Stimulated activated naive CD4-positive, alpha-beta T cell treated with Interleukin-2 at 50 U/mL for 16 hours (primary cell): ENCODE results near the gene SIGLEC9.

Source experiments
- DNase-seq: peaks from one replicate; lab custom pipeline; 2025; lab: John Stamatoyannopoulos, UW

The SIGLEC9 gene

DNA sequence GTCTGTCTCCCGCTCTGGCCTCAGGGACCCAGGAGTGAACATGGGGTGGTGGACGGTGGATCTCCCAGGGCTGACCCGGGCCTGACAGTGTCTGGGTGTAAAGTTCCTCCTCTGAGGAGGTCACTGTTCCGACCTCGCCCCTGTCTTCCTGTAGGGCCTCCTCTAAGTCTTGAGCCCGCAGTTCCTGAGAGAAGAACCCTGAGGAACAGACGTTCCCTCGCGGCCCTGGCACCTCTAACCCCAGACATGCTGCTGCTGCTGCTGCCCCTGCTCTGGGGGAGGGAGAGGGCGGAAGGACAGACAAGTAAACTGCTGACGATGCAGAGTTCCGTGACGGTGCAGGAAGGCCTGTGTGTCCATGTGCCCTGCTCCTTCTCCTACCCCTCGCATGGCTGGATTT lies at the start of gene SIGLEC9:
Gene SIGLEC9, plus strand, starts transcription at position 178 of the 400 bp plus-strand sequence. Its CDS starts 69 bp downstream, at position 247.
- no peak for DNase-seq

DNA sequence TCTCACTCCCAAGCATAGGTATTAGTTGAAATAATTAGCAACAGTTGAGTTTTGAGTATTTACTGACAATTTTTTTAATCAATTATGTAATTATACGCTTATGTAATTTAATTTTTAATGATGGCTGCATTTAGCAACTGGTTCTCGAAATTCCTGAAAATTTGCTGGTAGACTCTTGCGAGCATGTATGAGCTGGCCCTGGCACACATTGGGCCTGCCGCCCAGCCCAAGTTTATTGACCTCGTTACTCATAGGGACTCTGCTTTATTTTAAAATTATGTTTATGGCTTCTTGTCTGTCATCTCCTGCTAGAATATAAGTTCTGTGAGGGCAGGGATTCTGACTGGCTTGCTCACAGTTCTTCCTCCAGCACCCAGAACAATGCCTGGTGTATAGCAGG lies 48.7 kb upstream of the SIGLEC9 start:
- no peak for DNase-seq

DNA sequence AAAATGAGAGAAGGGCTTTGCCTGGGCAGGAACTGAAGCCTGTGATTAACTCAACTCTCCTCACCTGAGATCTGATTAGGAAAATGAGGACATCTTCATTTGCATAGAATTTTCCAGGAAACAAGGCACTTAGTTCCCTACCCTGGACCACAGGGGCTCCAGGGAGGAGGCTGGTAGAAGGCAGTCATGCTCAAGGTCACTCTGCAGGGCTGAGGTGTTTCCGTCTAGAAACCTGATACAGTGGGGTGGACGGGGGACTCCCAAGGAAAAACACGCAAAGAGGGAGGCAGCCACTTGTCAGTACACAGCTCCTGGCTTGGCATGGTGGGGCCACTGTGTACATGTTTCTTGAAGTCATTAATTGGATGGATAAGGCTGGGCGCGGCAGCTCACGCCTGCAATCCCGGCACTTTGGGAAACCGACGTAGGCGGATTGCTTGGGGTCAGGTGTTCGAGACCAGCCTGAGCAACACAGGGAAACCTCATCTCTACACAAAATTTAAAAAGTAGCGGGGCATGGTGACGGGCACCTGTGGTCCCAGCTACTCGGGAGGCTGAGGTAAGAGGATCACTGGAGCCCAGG lies 48.0 kb upstream of the SIGLEC9 start:
- DNase-seq, result no peak

DNA sequence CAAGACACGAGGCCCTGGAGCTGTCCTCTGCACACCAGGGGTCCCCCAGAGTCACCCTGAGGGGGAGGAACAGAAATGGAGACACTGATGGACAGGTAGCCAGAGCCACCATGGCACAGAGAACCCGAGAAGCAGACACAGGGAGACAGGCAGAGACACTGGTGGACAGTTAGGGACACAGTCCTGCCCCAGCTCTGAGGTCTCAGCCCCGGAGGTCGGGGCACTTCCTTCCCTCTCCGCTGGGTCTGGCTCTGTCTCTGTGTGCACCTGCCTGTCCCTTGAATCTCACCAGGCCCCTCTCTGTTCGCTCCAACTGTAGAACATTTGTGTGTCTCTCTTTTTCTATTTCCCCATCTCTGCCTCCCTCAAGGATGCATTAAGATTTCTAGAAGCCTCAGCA lies 46.6 kb upstream of the SIGLEC9 start:
- DNase-seq, result no peak

DNA sequence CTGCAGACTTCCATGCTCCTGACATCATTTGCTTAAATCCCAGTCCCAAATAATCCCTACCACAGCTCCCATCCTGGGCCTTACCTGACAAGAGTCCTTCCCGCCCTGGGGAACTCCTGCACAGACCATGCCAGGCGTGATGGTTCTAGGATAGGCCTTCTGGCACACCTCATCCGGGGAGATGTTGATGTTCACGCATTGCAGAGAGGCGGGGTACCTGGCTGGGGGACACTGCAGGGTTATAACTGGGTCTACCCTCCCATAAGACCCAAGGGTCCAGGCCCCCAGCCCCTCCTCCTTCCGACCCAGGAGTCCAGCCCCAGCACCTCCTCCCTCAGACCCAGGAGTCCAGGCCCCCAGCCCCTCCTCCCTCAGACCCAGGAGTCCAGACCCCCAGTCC lies 46.0 kb upstream of the SIGLEC9 start:
- no peak for DNase-seq

DNA sequence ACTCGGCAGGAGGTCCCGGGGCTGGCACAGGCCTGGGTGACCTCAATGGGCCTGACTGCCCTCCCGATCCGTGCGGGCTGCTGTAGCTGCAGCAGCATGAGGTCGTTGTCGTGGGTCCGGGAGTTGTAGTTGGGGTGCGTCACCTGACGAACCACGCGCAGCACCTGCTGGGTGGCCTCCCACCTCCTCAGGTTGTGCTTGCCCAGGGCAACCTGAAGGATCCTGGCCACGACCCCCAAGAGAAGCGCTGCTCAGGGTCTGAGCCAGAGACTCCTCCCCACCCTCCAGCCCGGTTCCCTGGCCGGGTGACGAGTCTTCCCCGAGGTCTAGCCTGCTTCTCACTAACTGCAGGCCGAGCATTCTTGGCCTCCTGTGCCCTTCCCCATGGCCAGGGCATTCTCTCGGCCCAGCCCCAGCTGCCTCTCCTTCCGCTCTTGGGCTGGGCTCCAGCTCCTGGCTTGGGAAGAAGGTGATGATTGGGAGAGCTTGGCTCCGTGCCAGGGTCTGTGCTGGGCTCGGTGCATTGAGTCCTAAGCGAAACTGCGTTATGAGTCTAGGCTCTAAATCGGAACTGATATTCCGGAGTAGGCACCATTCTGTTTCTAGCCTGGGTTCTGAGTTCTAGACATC lies 45.1 kb upstream of the SIGLEC9 start:
- DNase-seq, result no peak

DNA sequence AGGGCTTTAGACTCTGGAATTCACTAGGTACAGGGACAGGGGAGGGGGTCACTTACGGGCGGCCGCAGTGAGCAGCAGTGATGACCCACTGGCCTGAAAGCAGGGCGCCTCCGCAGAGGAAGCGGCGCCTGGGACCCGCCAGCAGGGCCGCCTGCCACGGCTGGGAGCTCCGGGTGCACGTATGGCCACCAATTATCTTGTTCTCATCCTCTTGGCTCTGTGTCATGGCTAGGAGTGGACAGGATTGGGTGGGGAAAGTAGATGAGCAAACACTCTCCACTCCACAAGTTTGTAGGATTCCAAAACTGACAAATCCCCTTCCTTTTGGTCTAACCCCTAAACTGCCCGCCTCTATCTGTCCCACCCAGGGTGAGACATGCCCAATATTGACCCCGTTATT lies 43.2 kb upstream of the SIGLEC9 start:
- no peak for DNase-seq

DNA sequence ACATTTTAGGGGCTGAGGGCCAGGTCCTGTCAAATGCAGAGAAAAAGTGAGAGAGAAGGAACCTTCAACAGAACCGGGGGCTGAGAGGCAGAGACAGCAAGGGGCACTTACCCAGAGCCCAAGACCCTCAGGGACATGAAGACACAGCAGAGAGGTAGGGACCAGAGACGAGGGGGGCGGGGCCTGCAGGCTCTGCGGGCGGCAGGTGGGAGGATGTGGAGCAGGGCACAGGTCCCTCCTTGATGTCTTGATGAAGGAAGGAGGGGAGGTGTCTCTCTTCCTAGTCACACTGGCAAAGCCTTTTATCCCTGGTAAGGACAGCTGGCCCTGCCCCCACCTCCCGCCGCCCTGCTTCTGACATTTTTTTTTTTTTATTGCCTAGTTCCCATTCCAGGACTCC lies 42.1 kb upstream of the SIGLEC9 start, which contains the start of gene KLK14:
Gene KLK14, minus strand, starts transcription at position 277 of the 400 bp plus-strand sequence. Its CDS starts 273 bp downstream, at position 4.
- DNase-seq, result no peak

DNA sequence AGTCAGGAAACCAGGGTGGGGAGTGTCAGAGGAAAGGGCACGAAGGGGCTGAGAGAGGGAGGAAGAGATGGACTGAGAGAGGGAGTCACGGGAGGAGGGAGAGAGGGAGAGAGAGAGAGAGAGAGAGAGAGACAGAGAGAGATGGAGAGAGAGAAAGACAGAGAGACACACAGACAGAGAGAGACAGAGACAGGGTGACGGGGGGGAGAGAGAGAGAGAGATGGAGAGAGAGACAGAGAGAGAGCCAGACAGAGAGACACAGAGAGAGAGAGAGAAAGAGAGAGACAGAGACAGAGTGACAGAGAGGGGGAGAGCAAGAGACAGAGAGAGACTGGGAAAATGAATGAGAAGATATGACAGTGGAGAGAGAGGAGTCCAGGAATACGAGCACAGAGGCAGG lies 41.5 kb upstream of the SIGLEC9 start:
- DNase-seq, result no peak

DNA sequence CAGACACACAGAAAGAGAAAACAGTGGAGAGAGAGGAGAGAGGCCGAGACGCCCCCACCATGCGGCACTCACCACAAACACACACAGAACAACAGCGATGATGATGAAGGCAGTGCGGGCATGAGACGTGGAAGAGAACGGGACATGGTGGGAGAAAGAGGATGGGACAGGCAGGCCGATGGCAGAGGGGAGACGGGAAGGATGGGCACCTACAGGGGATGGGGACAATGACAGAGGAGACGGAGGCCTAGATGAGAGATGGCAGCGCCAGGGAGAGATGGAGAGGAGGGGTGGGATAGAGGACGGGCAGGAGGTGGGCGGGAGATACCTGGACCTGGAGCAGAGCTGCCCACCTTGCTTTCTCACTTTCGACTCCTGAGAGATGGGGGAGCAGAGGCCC lies 40.9 kb upstream of the SIGLEC9 start:
- DNase-seq, result no peak

DNA sequence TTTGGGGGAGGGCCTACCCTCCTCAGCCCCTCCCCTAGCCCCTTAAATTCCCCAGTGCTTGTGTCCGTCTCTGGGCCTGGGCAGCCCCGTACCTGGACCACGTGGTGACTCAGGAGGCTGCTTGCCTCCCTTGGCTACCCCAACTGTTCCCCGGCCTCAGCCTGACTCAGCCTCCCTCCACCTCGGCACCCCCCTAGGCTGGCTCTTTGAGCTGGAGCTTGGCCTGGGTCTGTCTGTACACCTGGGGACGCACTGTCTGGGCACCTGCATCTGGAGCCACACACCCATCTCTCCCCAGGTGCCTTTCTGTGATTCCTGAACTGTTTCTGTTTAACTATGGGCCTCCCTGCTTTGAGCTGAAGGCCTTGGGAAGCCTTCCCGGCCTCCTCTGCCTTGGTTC lies 40.2 kb upstream of the SIGLEC9 start:
- DNase-seq, result no peak

DNA sequence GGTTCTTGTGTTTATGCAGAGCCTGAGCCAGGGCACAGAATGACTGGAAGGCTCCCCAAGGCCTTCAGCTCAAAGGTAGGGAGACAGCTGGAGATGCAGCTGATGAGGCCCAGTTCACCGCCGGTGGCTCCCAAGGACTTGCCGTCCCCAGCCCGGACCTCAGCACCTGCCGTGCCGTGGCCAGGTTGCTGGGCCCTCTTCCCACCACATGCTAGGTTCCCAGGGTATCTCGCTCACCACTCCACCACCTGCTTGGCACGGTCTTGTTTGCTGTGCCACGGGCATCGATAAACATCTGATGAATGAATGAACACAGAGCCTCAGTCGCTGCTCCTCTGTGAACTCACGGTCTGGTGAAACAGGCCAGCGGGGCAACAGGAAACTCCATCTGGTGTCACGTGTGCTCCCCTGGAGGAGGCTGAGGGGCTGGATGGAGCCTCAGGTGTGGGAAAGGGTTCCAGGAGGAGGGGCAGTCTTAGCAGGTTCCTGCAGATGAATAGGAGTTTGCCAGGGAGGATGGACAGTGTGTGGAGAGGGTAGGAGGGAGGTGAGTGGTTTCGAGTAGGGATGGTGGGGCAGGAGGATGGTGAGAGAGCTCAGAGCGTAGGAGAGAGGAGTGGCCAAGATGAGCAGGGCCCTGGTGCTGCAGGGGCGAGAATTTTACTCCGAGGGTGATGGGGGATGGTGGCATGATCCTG lies 38.4 kb upstream of the SIGLEC9 start:
- no peak for DNase-seq

DNA sequence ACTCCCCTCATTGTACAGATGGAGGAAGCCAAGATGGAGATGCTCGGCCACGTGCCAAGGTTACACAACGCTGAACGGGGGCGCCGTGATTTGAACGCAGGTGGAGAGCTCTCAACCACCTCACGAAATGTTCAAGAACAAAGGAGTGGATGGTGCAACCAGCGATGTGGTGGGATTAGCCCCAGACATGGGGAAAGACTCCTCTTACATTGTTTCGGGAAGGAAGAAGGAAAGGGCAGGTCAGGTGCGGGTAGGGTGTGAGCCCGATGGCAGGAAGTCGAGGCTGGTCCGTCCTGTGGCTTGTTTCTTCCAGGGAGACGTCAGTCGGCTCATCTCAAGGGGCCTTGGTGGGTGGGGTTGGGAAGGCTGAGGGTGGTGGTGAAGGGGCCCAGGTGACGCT lies 34.9 kb upstream of the SIGLEC9 start:
- no peak for DNase-seq

DNA sequence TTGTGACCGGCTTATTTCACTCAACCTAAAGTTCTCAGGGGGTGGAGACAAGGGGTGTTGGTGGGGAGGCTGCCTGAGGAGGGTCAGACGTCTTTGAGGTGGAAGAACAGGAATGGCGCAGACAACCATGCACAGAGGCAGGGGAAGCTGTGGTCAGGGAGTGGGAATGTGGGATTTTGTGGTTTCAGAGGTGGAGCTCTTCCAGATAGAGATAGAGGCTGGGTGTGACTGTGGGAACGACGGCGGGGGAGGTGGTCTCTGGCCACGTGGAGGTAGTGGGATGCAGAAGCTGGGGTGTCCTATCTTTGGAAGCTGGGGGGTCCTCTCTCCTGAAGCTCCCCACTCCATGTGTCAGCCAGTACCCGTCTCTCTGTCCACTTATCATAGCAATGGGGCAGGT lies 34.2 kb upstream of the SIGLEC9 start:
- DNase-seq, result no peak

DNA sequence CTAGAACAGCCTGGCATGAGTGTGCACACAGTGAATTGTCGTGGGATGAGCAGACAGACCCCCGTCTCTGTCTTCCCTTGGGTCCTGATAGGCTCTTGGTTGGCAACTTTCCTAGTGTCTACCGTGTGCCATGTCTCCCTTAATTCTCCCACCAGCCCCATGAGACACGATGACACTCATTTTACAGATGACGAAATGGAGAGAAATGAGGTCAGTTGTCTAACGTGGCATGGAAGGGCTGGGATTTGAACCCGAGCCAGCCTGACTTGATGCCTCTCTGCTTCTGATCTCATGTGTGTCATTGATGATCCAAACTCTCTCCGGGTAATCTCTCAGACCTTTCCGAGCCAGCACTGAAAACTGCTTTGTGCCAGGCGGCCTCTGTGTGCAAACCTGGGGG lies 33.6 kb upstream of the SIGLEC9 start:
- no peak for DNase-seq

DNA sequence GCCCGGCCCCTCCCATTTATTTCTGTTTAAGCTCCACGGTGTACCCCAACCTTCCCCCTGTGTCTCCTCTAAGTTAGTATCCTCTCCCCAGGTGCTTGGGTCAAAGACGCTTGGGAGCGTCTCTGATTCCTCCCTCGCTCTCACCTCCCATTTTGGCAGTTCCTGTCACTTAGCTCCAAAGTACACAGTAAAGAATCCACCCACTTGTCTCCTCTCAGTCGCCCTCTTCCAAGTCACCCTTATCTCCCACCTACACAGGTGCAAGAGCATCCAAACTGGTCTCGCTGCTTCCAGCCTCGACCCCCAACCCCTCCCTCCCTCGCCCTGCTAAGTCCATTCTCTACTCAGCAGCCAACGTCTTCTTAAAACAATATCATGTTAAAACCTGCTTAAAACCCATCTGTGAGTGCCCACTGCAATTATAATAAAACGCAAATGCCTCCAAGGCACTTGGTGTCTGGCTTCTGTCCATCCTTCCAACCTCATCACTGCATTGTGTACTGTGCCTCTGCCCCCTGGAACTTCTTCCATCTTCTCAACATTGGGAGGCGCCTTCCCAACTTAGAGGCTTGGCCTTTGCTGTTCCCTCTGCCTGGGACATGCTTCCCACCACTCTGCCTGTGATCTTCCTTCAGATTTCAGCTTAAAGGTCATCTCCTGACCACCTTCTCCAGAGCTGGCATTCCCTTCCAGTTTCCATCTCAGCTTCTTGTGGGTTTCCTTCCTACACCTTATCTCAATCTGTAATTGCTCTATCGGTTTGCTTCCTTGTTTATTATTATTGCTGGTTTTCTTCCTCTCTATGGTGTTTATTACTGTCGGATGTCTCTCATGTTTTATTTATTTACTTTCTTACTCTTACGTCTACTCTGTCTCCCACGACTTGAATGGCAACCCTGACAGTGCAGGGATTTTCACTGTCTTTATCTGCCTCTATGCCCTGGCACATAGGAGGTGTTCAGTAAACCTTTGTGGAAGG lies 32.5 kb upstream of the SIGLEC9 start:
- no peak for DNase-seq

DNA sequence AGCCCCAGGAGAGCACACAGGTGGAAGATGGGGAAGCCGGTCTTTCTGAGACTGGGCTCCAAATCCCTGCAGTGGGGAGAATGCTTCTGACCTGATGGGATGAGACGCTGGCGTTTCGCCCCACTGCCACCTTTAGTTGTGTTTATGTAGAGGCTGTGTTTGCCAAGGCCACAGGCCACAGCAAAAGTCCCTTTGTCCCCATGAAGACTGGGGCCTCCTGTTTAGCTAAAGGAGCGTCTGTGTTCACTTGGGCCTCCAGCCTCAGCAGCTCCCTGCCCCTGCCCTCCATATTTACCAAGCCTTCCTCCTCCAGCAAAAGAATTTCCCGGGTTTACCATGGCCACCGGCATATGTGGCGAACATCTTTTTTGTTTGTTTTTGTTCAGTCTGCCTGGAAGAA lies 31.6 kb upstream of the SIGLEC9 start:
- DNase-seq, result no peak

DNA sequence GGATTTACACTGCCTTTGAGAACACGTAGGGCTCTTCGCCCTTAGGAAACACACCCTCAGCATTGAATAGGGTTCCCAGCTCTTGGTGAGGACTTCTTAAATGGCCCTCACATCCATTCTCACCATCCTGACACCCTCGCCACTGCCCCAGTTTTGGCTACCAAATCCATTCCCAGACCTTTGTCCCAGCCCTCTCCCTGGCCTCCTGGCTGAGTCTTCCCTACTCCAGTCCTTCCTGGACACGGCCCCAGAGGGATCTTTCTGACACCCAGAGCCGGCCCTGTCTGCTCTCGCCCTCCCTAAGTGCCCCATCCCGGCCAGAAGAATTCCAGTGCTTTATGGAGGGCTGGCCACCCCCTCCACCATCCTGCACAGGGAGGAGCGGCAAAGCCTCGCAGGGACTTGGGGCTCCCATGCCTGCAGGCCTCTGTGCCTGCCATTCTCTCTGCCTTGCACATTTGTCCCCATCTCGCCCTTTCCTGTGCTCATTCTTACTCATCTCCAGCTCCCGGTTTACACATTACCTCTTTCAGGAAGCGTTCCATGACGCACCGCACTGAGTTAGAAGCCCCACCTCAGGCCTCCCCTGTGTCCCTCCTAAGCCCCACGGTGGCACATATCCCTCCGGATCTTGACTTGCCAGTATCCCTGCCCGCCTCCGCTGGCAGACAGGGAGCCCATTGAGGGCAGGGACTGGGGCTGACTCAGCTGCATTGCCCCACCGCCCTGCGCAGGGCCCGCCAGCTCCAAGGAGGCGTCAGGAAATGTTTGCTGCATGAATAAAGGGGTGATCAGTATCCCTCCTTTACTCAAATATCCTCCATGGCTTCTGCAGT lies 31.0 kb upstream of the SIGLEC9 start:
- no peak for DNase-seq

DNA sequence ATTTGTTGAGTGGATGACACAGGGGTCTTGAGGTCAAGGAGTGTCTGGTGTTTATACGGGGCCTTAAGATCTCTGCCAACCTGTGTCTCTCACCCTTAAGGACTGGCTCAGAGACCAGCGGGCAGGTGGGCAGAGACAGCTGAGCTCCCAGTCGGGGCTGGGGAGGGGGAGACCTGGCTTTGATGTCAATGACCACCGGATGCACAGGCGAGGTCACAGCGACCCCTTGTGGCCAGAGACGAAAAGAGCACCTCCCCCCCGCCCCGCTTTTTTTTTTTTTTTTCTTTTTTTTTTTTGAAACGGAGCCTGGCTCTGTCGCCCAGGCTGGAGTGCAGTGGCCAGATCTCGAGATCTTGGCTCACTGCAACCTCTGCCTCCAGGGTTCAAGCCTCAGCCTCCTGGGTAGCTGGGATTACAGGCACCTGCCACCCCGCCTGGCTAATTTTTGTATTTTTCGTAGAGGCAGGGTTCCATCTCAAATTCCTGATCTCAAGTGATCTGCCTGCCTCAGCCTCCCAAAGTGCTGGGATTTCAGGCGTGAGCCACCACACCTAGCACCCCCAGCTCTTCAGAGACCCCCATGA lies 29.9 kb upstream of the SIGLEC9 start:
- DNase-seq, result no peak

DNA sequence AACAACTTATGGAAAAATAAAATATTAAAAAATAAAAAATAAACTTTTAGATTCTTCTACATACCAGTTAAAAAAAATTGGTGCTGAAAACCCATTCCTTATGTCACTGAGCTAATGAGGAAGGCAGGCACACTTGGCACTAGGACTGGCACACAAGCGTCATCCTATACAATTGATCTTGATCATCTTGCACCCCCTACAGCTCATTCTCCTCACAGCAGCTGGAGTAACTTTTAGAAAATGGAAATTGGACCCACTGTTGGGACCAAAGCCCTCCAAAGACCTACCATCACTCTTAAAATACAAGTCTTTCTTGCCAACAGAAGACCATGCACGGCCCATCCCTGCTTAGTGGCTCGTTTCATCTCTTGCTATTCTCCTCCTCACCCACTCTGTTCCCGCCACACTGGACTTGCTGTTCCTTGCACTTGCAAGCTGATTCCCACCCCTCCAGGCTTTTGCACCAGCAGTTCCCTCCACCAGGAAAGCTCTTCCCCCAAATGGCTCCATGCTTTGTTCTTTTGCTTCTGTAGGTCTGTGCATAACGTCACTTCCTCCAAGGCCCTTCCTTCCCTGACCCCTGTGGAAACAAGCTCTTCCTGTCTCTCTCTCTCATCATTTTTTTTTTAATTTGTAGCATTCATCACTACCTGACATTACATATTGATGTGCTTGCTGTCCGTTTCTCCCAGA lies 28.1 kb upstream of the SIGLEC9 start:
- DNase-seq, result no peak
